Activated CD4-positive, alpha-beta memory T cell treated with anti-CD3 and anti-CD28 coated beads, Interleukin-2, amount 10 ng/mL, durations not matched to agents 7 days and 5 days (primary cell): ENCODE data around the gene HOXD1. TPM values are rescaled to one million over a fixed set of nuclear protein-coding genes. Genes with fewer than 3 reads are reported as not detected.

ENCODE experiments used
- CTCF ChIA-PET: fragments of 350-600 bp; sonication (Branson Sonifier 250); formaldehyde crosslinking; loops from one replicate; lab custom pipeline; 2021; ENCODE audit warnings: antibody characterized with exemption, inconsistent platforms; lab: Charles Lee
- POLR2A ChIA-PET: fragments of 350-600 bp; sonication (Branson Sonifier 250); formaldehyde crosslinking; loops from one replicate; lab custom pipeline; 2021; ENCODE audit warnings: antibody characterized with exemption; lab: Charles Lee
- DNase-seq: peaks from one replicate; pipeline ENCODE4 v3.0.0-alpha.2; 2020
- H3K27ac Mint-ChIP-seq: one replicate; pipeline ENCODE4 v1.8.0; 2021; ENCODE audit warnings: mild to moderate bottlenecking, mixed read lengths
- H3K27me3 Mint-ChIP-seq: one replicate; pipeline ENCODE4 v1.8.0; 2021; ENCODE audit warnings: mixed read lengths
- H3K36me3 Mint-ChIP-seq: one replicate; pipeline ENCODE4 v1.8.0; 2021; ENCODE audit warnings: low read depth, mixed read lengths
- H3K4me1 Mint-ChIP-seq: one replicate; pipeline ENCODE4 v1.8.0; 2021; ENCODE audit warnings: mixed read lengths
- H3K4me3 Mint-ChIP-seq: one replicate; pipeline ENCODE4 v1.8.0; 2021; ENCODE audit warnings: mild to moderate bottlenecking, mixed read lengths
- H3K9me3 Mint-ChIP-seq: one replicate; pipeline ENCODE4 v1.8.0; 2021; ENCODE audit warnings: mixed read lengths
- total RNA-seq, 2 experiments: library from RNA; stranded (reverse); gene quantifications; one replicate each; pipeline ENCODE4 v1.2.3, GENCODE V29; 2021

HOXD1 gene
- total RNA-seq, 2 experiments from 2014 or later = not detected

- H3K4me3 Mint-ChIP-seq = no peak overlapping the region
- no peak for DNase-seq
- POLR2A ChIA-PET = no interaction called here
- H3K27ac Mint-ChIP-seq = no peak overlapping the region
- CTCF ChIA-PET = no interaction called here
- no peaks in the 10 kb centered on the region for H3K9me3 Mint-ChIP-seq
- no peaks in the 10 kb centered on the region for H3K36me3 Mint-ChIP-seq
- peaks cover 16% of the 10 kb centered on the region for H3K27me3 Mint-ChIP-seq
- no peaks in the 10 kb centered on the region for H3K4me1 Mint-ChIP-seq
Observed at GRCh38 chr2:176227874-176228273, 39.4 kb downstream of the HOXD1 start.

GRCh38 chr2:176234156-176234555 lies 45.7 kb downstream of the HOXD1 start:
- no peaks in the 10 kb centered on the region for H3K9me3 Mint-ChIP-seq
- ChIA-PET CTCF (interaction anchor here (0.5 kb wide), 1 partner anchor 27 kb away, joined by 3 read pairs; no protein-coding TSS in a partner anchor), POLR2A (no interaction called here)
- H3K27me3 Mint-ChIP-seq = peaks cover 20% of the 10 kb centered on the region
- H3K4me3 Mint-ChIP-seq = no peak overlapping the region
- H3K4me1 Mint-ChIP-seq = no peaks in the 10 kb centered on the region
- DNase-seq = no peak
- H3K36me3 Mint-ChIP-seq = no peaks in the 10 kb centered on the region
- H3K27ac Mint-ChIP-seq = no peak overlapping the region

GRCh38 chr2:176234940-176235339 lies 46.5 kb downstream of the HOXD1 start:
- H3K27ac Mint-ChIP-seq = no peak overlapping the region
- ChIA-PET POLR2A (no interaction called here), CTCF (interaction anchor here (0.6 kb wide), 1 partner anchor 10 kb away, joined by 4 read pairs; no protein-coding TSS in a partner anchor)
- H3K4me3 Mint-ChIP-seq = no peak overlapping the region
- no peak for DNase-seq
- H3K36me3 Mint-ChIP-seq = no peaks in the 10 kb centered on the region
- no peaks in the 10 kb centered on the region for H3K9me3 Mint-ChIP-seq
- H3K27me3 Mint-ChIP-seq = peaks cover 24% of the 10 kb centered on the region
- no peaks in the 10 kb centered on the region for H3K4me1 Mint-ChIP-seq

- no peak for DNase-seq
- peaks cover 21% of the 10 kb centered on the region for H3K27me3 Mint-ChIP-seq
- ChIA-PET POLR2A (no interaction called here), CTCF (no interaction called here)
- no peak overlapping the region for H3K4me3 Mint-ChIP-seq
- H3K36me3 Mint-ChIP-seq = no peaks in the 10 kb centered on the region
- H3K4me1 Mint-ChIP-seq = no peaks in the 10 kb centered on the region
- no peaks in the 10 kb centered on the region for H3K9me3 Mint-ChIP-seq
- no peak overlapping the region for H3K27ac Mint-ChIP-seq
Observed at GRCh38 chr2:176237456-176237855, 49.0 kb downstream of the HOXD1 start.

GRCh38 chr2:176239031-176239430 lies 50.6 kb downstream of the HOXD1 start:
- H3K27me3 Mint-ChIP-seq = peaks cover 21% of the 10 kb centered on the region
- POLR2A ChIA-PET = no interaction called here
- H3K9me3 Mint-ChIP-seq = no peaks in the 10 kb centered on the region
- H3K4me3 Mint-ChIP-seq = no peak overlapping the region
- no peaks in the 10 kb centered on the region for H3K36me3 Mint-ChIP-seq
- H3K27ac Mint-ChIP-seq = no peak overlapping the region
- no peak for DNase-seq
- CTCF ChIA-PET = no interaction called here
- no peaks in the 10 kb centered on the region for H3K4me1 Mint-ChIP-seq

- Mint-ChIP-seq H3K27ac (no peak overlapping the region), H3K27me3 (peaks cover 16% of the 10 kb centered on the region), H3K4me1 (no peaks in the 10 kb centered on the region), H3K4me3 (no peak overlapping the region), H3K36me3 (no peaks in the 10 kb centered on the region), H3K9me3 (no peaks in the 10 kb centered on the region)
- no peak for DNase-seq
- ChIA-PET POLR2A (no interaction called here), CTCF (no interaction called here)
Observed at GRCh38 chr2:176240301-176240700, 51.8 kb downstream of the HOXD1 start.

Other genes starting within 250 kb of the HOXD1 start
- 10 to 100 TPM; 43.5 to 48.7 TPM for gene LNPK, start 186.4 kb upstream of the HOXD1 start, total RNA-seq
- gene EVX2, start 104.7 kb upstream of the HOXD1 start, total RNA-seq = not detected
- gene HOXD13, start 95.9 kb upstream of the HOXD1 start, total RNA-seq = not detected
- gene HOXD12, start 88.9 kb upstream of the HOXD1 start, total RNA-seq = not detected
- gene HOXD11, start 81.4 kb upstream of the HOXD1 start, total RNA-seq = not detected
- not detected for gene HOXD10, start 71.9 kb upstream of the HOXD1 start, total RNA-seq
- not detected for gene HOXD9, start 65.9 kb upstream of the HOXD1 start, total RNA-seq
- gene HOXD8, start 59.0 kb upstream of the HOXD1 start, total RNA-seq = not detected
- gene HOXD4, start 37.1 kb upstream of the HOXD1 start, total RNA-seq = not detected
- not detected for gene HOXD3, start 31.4 kb upstream of the HOXD1 start, total RNA-seq
- 10 to 100 TPM; 12.2 to 15.1 TPM for gene MTX2, start 80.8 kb downstream of the HOXD1 start, total RNA-seq